ENCODE data around the gene IZUMO4.

IZUMO4 gene

DNA sequence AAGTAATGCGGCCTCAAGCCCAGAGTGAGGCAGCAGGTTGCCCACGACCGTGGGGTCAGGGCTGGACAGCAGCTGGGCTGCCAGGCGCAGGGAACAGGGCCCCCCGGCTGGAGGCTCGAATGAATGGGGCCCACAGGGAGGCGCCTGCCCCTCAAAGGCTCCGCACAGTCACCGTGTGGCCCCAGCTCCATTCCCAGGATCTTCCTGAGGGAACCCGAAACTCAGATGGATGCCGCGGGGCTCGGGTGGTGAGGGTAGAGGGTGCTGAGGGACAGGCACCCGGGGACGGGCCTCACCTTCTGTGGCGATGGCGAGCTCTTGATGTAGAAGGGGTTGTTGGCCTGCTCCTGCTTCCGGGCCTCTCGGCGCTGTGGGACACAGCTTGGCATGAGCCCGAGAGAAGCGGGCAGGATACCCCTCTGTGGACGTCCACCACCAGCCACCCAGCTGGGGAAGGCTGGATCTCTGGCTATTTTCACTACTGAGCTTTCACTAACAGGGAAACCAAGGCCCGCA lies 19.3 kb downstream of the IZUMO4 start:
- DNase-seq = no peak
- Histone ChIP-seq H3K27me3 (no peaks in the 10 kb centered on the region), H3K9me3 (no peaks in the 10 kb centered on the region), H3K4me3 (ENCODE audit: low read depth, low read length) (no peak overlapping the region), H3K36me3 (peaks cover 92% of the 10 kb centered on the region), H3K4me1 (no peaks in the 10 kb centered on the region)
- TF ChIP-seq, protein P1, sequence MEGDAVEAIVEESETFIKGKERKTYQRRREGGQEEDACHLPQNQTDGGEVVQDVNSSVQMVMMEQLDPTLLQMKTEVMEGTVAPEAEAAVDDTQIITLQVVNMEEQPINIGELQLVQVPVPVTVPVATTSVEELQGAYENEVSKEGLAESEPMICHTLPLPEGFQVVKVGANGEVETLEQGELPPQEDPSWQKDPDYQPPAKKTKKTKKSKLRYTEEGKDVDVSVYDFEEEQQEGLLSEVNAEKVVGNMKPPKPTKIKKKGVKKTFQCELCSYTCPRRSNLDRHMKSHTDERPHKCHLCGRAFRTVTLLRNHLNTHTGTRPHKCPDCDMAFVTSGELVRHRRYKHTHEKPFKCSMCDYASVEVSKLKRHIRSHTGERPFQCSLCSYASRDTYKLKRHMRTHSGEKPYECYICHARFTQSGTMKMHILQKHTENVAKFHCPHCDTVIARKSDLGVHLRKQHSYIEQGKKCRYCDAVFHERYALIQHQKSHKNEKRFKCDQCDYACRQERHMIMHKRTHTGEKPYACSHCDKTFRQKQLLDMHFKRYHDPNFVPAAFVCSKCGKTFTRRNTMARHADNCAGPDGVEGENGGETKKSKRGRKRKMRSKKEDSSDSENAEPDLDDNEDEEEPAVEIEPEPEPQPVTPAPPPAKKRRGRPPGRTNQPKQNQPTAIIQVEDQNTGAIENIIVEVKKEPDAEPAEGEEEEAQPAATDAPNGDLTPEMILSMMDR (IDR thresholded peaks at IDR 0.05; ENCODE audit: low read depth, low read length) = no peak

DNA sequence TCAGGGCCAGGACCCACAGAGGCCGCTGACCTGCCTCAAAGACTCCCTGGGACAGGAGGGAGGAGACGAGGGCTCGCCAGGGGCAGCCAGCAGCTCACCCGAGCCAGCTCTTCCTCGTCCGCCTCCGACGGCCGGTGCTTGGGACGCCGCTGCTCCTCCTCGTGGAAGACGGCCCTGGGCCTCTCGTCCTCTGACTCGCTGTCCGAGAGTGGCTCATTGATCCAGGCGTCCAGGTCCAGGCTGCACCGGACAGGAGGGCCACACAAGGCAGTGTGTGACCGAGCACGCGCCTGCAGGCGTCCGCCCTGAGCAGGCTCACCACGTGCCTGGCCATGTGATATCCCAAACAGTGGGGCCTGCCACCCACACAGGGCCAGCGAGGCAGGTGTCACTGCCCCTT lies 19.8 kb downstream of the IZUMO4 start:
- Histone ChIP-seq H3K27me3 (no peaks in the 10 kb centered on the region), H3K4me1 (no peaks in the 10 kb centered on the region), H3K4me3 (ENCODE audit: low read depth, low read length) (no peak overlapping the region), H3K9me3 (no peaks in the 10 kb centered on the region), H3K36me3 (peaks cover 92% of the 10 kb centered on the region)
- TF ChIP-seq, protein P1 (IDR thresholded peaks at IDR 0.05; ENCODE audit: low read depth, low read length) = no peak
- no peak for DNase-seq

- H3K36me3 ChIP-seq = peaks cover 92% of the 10 kb centered on the region
- TF ChIP-seq, protein P1 (IDR thresholded peaks at IDR 0.05; ENCODE audit: low read depth, low read length) = no peak
- no peaks in the 10 kb centered on the region for H3K4me1 ChIP-seq
- H3K27me3 ChIP-seq = no peaks in the 10 kb centered on the region
- no peak for DNase-seq
- H3K4me3 ChIP-seq (ENCODE audit: low read depth, low read length) = no peak overlapping the region
- H3K9me3 ChIP-seq = no peaks in the 10 kb centered on the region
Measured at GRCh38 chr19:2117215-2117960, 20.7 kb downstream of the IZUMO4 start.

DNA sequence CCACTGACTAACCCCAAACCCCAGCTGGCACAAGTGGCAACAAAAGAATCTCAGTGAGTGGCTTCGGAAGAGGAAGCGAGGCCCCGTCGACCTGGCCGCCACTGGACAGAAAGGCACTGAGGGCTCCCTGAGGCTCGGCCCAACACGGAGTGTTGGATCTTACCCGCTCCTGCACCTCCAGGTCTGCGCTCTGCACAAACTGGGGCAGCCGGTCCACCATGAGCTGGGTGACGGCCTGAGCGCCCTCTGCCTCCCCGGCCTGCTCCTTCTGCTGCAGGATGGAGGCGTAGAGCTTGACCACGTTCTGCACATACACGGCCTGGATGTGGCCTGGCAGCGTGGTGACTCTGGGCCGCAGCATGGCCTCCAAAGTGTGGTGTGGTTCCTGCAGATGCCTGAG lies 21.7 kb downstream of the IZUMO4 start:
- no peaks in the 10 kb centered on the region for H3K27me3 ChIP-seq
- TF ChIP-seq, protein P1 (IDR thresholded peaks at IDR 0.05; ENCODE audit: low read depth, low read length) = no peak
- H3K4me1 ChIP-seq = no peaks in the 10 kb centered on the region
- H3K4me3 ChIP-seq (ENCODE audit: low read depth, low read length) = no peak overlapping the region
- DNase-seq = no peak
- H3K9me3 ChIP-seq = no peaks in the 10 kb centered on the region
- peaks cover 94% of the 10 kb centered on the region for H3K36me3 ChIP-seq

- DNase-seq = no peak
- Histone ChIP-seq H3K4me3 (ENCODE audit: low read depth, low read length) (no peak overlapping the region), H3K36me3 (peaks cover 91% of the 10 kb centered on the region), H3K4me1 (no peaks in the 10 kb centered on the region), H3K27me3 (no peaks in the 10 kb centered on the region), H3K9me3 (no peaks in the 10 kb centered on the region)
- TF ChIP-seq, protein P1 (IDR thresholded peaks at IDR 0.05; ENCODE audit: low read depth, low read length) = no peak
Measured at GRCh38 chr19:2119921-2120785, 23.4 kb downstream of the IZUMO4 start.
